ENCODE data around the gene H1-8. TPM values are rescaled to one million over a fixed set of nuclear protein-coding genes. Genes with fewer than 3 reads are reported as not detected.
A peak's percentile ranks its signal among the peaks of the same experiment; 100 is the strongest.

Gene H1-8
- total RNA-seq, 1 experiment from 2014 or later: not detected

DNA sequence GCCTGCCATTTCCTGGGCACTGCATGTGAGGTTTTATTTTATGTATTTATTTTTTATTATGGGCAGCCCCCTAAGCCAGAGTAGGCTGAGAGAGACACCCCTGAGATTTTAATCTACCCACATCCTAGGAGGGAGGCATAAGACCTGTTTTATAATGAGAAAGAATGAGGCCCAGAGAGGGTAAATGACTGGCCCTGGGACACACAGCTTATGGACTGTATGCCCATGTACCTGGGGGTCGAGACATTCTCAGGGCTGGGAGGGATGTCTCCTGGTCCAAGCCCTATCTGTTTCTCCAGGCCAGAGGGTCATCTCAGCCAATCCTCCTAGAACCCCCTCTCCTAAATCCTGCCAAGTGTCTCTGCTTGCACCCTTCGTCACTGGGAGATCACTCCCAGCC is 57.4 kb downstream of the H1-8 start:
- no peak overlapping the region for H3K4ac ChIP-seq (ENCODE audit: low read depth, low read length)
- H3K23me2 ChIP-seq (ENCODE audit: insufficient read length, low read depth, low read length, poor library complexity, severe bottlenecking): no peaks in the 10 kb centered on the region
- H4K20me1 ChIP-seq (ENCODE audit: control insufficient read depth, insufficient read depth, insufficient read length): no peaks in the 10 kb centered on the region
- H4K8ac ChIP-seq (replicated peaks; ENCODE audit: insufficient read length, low read depth, low read length): no peak overlapping the region
- H2BK120ac ChIP-seq (ENCODE audit: low read depth, low read length, poor library complexity, severe bottlenecking): no peak overlapping the region
- peaks cover 0 to 2% of the 10 kb centered on the region in 2 experiments; a peak in 1 of 5 replicates for H3K9me3 Mint-ChIP-seq
- H3K14ac ChIP-seq (ENCODE audit: insufficient read depth, low read length): no peak overlapping the region
- no peak overlapping the region for H3K27ac ChIP-seq (ENCODE audit: insufficient read length, low read depth, low read length)
- DNase-seq: no peak
- peaks cover 4% of the 10 kb centered on the region; the same call in 1 of the 2 replicates for H3K79me2 ChIP-seq (ENCODE audit: insufficient read depth, low read length)
- H3K9ac ChIP-seq (ENCODE audit: extremely low read depth, insufficient read length, low read length): no peak overlapping the region
- peak overlapping the region in 1 of 2 experiments; percentile 39; a peak in 1 of 5 replicates for H3K4me3 Mint-ChIP-seq
- no peak overlapping the region for H4K5ac ChIP-seq (ENCODE audit: insufficient read length, low read depth, low read length)
- H3K4me2 ChIP-seq (ENCODE audit: insufficient read depth, insufficient read length, low read length): no peak overlapping the region
- no peak overlapping the region; a peak in 2 of 7 replicates for H3K27ac Mint-ChIP-seq
- WGBS (ENCODE audit: extremely low coverage, insufficient read length, low lambda C conversion rate): no CpG with 5 or more reads among the region's 2 CpGs
- H3K27me3 Mint-ChIP-seq (ENCODE audit: low read depth): peaks cover 19% of the 10 kb centered on the region
- no peak overlapping the region for H4K91ac ChIP-seq (ENCODE audit: insufficient read length, low read depth, low read length)
- H3K27me3 ChIP-seq (ENCODE audit: insufficient read depth, low read length): peaks cover 2% of the 10 kb centered on the region; the same call in 1 of the 2 replicates
- no peak overlapping the region for H2BK20ac ChIP-seq (ENCODE audit: low read depth, low read length, poor library complexity, severe bottlenecking)
- no peak overlapping the region for H3K18ac ChIP-seq (ENCODE audit: insufficient read length, low read depth, low read length)
- no peaks in the 10 kb centered on the region for H3K9me3 ChIP-seq (ENCODE audit: control insufficient read depth, low read depth, low read length)
- H3K56ac ChIP-seq (ENCODE audit: insufficient read length, low read depth, low read length): no peak overlapping the region
- no peak overlapping the region for H2BK15ac ChIP-seq (ENCODE audit: low read depth, low read length)
- no peak overlapping the region for H2AFZ ChIP-seq (ENCODE audit: low read length)
- TF ChIP-seq, protein P1, sequence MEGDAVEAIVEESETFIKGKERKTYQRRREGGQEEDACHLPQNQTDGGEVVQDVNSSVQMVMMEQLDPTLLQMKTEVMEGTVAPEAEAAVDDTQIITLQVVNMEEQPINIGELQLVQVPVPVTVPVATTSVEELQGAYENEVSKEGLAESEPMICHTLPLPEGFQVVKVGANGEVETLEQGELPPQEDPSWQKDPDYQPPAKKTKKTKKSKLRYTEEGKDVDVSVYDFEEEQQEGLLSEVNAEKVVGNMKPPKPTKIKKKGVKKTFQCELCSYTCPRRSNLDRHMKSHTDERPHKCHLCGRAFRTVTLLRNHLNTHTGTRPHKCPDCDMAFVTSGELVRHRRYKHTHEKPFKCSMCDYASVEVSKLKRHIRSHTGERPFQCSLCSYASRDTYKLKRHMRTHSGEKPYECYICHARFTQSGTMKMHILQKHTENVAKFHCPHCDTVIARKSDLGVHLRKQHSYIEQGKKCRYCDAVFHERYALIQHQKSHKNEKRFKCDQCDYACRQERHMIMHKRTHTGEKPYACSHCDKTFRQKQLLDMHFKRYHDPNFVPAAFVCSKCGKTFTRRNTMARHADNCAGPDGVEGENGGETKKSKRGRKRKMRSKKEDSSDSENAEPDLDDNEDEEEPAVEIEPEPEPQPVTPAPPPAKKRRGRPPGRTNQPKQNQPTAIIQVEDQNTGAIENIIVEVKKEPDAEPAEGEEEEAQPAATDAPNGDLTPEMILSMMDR (conservative IDR thresholded peaks at IDR 0.05): no peak
- H3K4me1 Mint-ChIP-seq: peaks cover 68 to 84% of the 10 kb centered on the region in 2 experiments
- H3K4me1 ChIP-seq (ENCODE audit: insufficient read depth, low read length): peaks cover 2% of the 10 kb centered on the region; the same call in 1 of the 2 replicates
- H3K79me1 ChIP-seq (ENCODE audit: insufficient read depth, low read depth, low read length, poor library complexity, severe bottlenecking): no peaks in the 10 kb centered on the region
- no peak overlapping the region for H2AK5ac ChIP-seq (ENCODE audit: insufficient read length, low read length)
- H3K36me3 Mint-ChIP-seq (ENCODE audit: insufficient read depth in 1 of 3, low read depth in 3 of 3): peaks cover 0 to 1% (median 0%) of the 10 kb centered on the region in 3 experiments; a peak in 3 of 7 replicates
- H3T11ph ChIP-seq (ENCODE audit: low read length): no peak overlapping the region
- H3K23ac ChIP-seq (ENCODE audit: insufficient read length, low read depth, low read length): no peak overlapping the region
- H2BK12ac ChIP-seq (ENCODE audit: insufficient read length, low read depth, low read length): no peak overlapping the region
- no peak overlapping the region for H2BK5ac ChIP-seq (ENCODE audit: insufficient read length, low read length)

Other genes starting within 250 kb of the H1-8 start
- gene EFCAB12, start 114.5 kb upstream of the H1-8 start, total RNA-seq (2021): 0.11 and 0.28 TPM in 2 replicates
- 40.1 and 41.0 TPM in 2 replicates for gene MBD4, start 103.2 kb upstream of the H1-8 start, total RNA-seq (2021)
- 19.3 and 22.0 TPM in 2 replicates for gene IFT122, start 103.0 kb upstream of the H1-8 start, total RNA-seq (2021)
- gene RHO, start 14.5 kb upstream of the H1-8 start, total RNA-seq (2021): not detected in 2 replicates
- 48.4 and 50.9 TPM in 2 replicates for gene PLXND1, start 63.5 kb downstream of the H1-8 start, total RNA-seq (2021)

All from H9 (cell line).